ENCODE results near the gene SGO2.

DNA sequence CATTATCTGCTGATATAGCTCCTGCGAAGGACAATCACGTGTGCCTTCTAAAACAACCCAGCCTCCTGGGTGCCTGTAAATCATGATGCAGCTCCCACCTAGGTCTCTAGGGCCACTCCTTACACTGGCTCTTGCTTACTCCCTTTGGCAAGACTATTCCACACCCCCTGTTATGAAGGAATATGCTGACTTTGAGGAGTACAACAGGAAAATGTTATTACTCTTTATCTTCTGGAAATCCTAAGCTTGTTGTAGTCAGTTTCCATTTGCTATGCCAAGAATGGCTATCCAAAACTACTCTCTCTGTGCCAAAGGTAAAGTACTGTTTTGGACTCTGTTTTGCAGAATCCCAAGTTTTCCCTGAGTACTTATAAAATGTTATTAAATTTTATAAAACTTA lies 7.7 kb downstream of the SGO2 start:
- TF ChIP-seq GATA2 (IDR thresholded peaks at IDR 0.05; ENCODE audit: low read depth, low read length) (no peak), GATA3 (IDR thresholded peaks at IDR 0.05; ENCODE audit: low read depth, low read length) (no peak)

Measured in SH-SY5Y (cell line).